SK-N-SH treated with all-trans-retinoic acid at 6 μM for 48 hours (cell line): ENCODE results near the gene OMP.

ENCODE experiments used
- ARNTL ChIP-seq: fragments of 450-650 bp; formaldehyde crosslinking; IDR thresholded peaks from 2 replicates; pipeline ENCODE4 v1.5.0; 2020; ENCODE audit warnings: low read depth, mild to moderate bottlenecking, moderate library complexity, borderline replicate concordance
- CSDC2 ChIP-seq: fragments of 250-450 bp; sonication (Bioruptor Pico); IDR thresholded peaks from 2 replicates; pipeline ENCODE4 v1.5.0; 2020; ENCODE audit warnings: mild to moderate bottlenecking, moderate library complexity
- CSRNP3 ChIP-seq: fragments of 250-450 bp; sonication (Bioruptor Pico); IDR thresholded peaks from 2 replicates; pipeline ENCODE4 v1.5.1; 2021; ENCODE audit warnings: mild to moderate bottlenecking, moderate library complexity
- PATZ1 ChIP-seq: fragments of 250-450 bp; sonication (Bioruptor Pico); IDR thresholded peaks from 2 replicates; pipeline ENCODE4 v1.8.0; 2020; ENCODE audit warnings: mild to moderate bottlenecking, moderate library complexity, borderline replicate concordance
- PPARA ChIP-seq: fragments of 250-450 bp; sonication (Bioruptor Pico); IDR thresholded peaks from 2 replicates; pipeline ENCODE4 v1.5.0; 2020; ENCODE audit warnings: mild to moderate bottlenecking, borderline replicate concordance
- TOX ChIP-seq: fragments of 250-450 bp; sonication (Bioruptor Pico); IDR thresholded peaks from 2 replicates; pipeline ENCODE4 v1.8.0; 2021; ENCODE audit warnings: mild to moderate bottlenecking, moderate library complexity, borderline replicate concordance
- ZFP30 ChIP-seq: fragments of 450-650 bp; formaldehyde crosslinking; IDR thresholded peaks from 2 replicates; pipeline ENCODE4 v1.5.0; 2022; ENCODE audit warnings: mild to moderate bottlenecking, moderate library complexity
- ZNF8 ChIP-seq: fragments of 450-650 bp; formaldehyde crosslinking; IDR thresholded peaks from 2 replicates; pipeline ENCODE4 v1.5.0; 2020; ENCODE audit warnings: mild to moderate bottlenecking, moderate library complexity

DNA sequence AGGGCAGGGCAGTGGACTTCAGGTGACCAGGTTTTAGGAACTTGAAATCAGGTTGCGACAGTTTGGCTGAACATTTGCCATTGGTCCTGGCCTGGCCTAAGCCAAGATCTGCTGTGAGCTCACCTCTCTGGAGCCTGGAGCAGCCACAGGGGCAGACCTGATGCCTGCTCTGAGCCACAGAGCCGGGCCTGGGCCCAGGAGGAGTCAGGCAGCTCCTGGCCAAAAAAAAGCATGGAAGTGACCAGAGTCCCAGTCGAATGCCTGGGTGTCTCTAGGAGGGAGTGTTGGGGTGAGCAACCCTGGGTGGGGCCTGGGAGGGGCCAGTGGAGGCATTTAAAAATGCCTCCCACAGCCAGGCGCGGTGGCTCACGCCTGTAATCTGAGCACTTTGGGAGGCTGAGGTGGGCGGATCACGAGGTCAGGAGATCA is 6.0 kb upstream of the OMP start:
- TF ChIP-seq ZFP30 (CRISPR knock-in tag) (no peak), PATZ1 (CRISPR knock-in tag) (no peak), ZNF8 (CRISPR knock-in tag) (no peak), ARNTL (CRISPR knock-in tag) (no peak), TOX (CRISPR knock-in tag) (no peak), PPARA (CRISPR knock-in tag) (no peak), CSRNP3 (CRISPR knock-in tag) (no peak), CSDC2 (CRISPR knock-in tag) (no peak)
